COR-L47 (cell line): ENCODE results near the gene UPK1A.

Experiments used
- DNase-seq: peaks from one replicate; lab custom pipeline; 2025; lab: John Stamatoyannopoulos, UW

Gene UPK1A

GRCh38 chr19:35693422-35693821 is 27.1 kb downstream of the UPK1A start:
- no peak for DNase-seq

DNA sequence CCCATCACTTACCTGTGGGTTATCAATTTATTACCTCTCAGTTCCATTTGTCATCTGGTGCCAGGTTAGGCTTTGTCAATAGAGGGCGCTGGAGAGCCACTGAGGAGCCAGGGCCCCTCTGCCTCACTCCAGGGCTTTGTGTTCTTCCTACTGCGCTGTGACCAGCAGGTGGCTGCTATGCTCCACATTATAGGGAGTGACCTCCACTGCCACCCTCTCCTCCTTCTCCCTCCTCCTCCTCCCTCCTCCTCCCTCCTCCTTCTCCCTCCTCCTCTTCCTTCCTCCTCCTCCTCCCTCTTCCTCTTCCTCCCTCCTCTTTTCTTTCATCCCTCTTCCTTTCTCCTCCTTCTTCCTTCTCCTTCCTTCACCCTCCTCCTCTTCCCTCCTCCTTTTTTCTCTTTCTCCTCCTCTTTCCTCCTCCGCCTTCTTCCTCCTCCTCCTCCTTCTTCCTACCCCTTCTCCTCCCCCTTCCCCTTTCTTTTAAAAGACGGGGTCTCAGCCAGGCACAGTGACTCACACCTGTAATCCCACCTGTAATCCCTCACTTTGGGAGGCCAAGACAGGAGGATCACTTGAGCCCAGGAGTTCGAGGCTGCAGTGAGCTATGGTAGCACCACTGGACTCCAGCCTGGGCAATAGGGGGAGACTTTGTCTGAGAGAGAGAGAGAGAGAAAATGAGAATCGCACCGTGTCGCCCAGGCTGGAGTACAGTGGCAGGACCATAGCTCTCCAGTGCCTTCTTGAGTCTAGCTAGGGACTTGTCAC is 27.7 kb downstream of the UPK1A start:
- DNase-seq = peak; percentile 80

GRCh38 chr19:35695895-35696422 is 29.6 kb downstream of the UPK1A start:
- no peak for DNase-seq

- DNase-seq = no peak
Measured at GRCh38 chr19:35696835-35697234, 30.5 kb downstream of the UPK1A start.

GRCh38 chr19:35702223-35703012 is 36.1 kb downstream of the UPK1A start:
- peak; percentile 97 for DNase-seq

DNA sequence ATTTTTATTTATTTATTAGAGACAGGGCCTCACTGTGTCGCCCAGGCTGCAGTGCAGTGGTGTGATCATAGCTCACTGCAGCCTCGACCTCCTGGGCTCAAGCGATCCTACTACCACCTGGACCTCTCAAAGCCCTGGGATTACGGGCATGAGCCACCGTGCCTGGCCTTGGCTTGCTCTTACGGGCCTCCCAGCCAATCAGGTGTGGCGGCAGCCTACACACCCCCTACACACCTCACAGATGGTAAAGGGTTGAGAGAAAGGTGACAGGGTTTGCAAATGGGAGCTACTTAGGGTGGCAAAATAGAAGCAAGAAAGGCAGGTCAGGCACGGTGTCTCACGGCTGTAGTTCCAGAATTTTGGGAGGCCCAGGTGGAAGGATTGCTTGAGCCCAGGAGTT is 37.0 kb downstream of the UPK1A start:
- DNase-seq = no peak

GRCh38 chr19:35704218-35704617 is 37.9 kb downstream of the UPK1A start, which contains the start of gene ZBTB32:
ZBTB32 (plus strand) TSS chr19:35704558; CDS start chr19:35714627, 10,069 bp downstream.
- no peak for DNase-seq

DNA sequence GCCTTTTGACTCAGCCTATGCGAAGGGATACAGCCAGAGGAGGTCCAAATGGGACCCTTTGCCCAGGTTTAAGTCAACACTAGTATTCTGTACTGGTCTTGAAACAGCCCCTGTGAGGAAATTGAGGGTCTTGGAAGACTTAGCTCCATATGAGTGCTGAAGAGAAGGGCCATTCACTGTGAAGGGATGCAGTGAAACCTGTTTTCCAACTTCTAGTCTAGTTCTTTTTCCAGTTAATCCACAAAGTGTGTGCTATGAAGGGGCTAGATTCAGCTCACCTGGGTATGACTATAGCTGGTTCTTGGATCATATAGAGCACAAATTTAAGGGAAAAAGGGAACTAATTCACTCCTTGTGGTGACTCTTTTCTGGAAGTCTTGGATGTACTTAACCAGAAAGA is 42.1 kb downstream of the UPK1A start:
- no peak for DNase-seq

DNA sequence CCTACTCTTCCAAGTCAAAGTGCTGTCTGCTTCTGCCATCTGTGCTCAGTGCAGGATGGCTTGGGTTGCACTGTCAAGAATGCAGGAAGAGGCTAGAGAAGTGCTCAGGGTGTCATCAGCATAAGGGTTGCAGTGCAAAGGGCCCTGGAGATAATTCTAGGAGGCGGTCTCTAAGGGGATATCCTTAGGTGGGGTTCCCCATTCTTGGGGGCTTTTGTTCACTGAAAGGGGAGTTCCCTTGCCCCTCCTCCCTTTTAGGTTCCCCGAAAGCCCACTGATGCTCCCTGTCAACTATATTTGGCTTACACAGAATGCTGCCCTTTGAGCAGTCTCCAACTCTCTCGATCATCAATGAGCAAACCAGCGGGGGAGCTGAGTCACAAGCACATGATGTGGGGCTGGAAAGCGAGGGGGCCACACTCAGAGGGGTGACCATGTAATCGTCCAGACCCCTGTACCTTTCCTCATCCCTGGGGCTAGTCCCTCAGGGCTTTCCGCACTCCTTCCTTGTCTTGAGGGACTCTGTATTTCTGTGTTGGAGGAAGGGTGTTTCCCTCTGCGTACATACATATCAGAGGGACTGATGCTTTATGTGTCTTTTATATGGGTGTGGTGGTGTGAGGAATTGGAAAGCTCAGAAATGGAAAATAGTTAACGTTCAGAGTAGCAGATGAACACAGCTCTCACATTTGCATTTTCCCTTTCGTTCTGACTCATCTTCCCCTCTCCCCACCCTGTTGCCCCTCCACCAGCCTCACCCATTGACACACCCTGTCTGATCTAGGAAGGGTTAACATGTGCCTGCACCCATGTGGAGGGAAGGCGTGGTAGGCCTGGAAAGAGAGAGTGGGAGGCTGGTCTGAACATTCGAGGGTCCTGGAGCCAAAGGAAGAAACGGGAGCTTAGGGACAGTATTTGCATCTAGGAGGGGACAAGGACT is 44.7 kb downstream of the UPK1A start:
- DNase-seq = no peak

GRCh38 chr19:35712567-35713505 is 46.5 kb downstream of the UPK1A start:
- DNase-seq = no peak

GRCh38 chr19:35713506-35713850 is 47.2 kb downstream of the UPK1A start:
- no peak for DNase-seq

DNA sequence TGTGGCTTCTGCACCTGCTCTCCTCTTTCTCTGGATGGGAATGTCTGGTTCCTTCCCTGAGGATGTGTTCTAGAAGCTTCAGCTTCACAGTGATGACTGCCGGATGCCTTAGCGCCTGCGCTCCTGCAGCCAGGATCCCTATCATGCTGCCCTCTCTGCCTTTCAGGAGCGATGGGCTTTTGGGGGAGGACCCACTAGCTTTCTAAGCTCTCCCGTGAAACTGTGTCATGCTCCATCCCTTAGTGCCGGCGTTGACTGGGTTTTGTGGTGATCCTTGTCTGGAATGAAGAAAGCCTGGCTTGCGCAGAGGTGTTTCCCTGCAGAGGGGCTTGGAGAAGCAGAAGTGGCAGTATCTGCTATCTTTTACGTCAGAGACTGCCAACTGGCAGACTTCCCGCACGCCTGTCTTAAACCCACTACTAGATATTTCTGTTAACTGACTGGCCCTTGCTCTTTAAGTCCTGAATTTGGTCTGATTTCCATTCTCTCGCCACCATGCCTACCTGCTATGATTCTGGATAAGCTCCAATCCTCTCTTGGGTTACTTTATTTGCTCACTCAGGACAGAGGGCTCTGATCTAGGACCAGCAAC is 47.7 kb downstream of the UPK1A start:
- DNase-seq = no peak

DNA sequence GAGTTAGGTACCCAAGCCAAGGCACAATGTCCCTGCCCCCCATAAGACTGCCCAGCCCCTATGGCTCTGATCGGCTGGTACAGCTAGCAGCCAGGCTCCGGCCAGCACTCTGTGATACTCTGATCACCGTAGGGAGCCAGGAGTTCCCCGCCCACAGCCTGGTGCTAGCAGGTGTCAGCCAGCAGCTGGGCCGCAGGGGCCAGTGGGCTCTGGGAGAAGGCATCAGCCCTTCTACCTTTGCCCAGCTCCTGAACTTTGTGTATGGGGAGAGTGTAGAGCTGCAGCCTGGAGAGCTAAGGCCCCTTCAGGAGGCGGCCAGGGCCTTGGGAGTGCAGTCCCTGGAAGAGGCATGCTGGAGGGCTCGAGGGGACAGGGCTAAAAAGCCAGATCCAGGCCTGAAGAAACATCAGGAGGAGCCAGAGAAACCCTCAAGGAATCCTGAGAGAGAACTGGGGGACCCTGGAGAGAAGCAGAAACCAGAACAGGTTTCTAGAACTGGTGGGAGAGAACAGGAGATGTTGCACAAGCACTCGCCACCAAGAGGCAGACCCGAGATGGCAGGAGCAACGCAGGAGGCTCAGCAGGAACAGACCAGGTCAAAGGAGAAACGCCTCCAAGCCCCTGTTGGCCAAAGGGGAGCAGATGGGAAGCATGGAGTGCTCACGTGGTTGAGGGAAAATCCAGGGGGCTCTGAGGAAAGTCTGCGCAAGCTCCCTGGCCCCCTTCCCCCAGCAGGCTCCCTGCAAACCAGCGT is 48.5 kb downstream of the UPK1A start:
- no peak for DNase-seq

- DNase-seq = no peak
Measured at GRCh38 chr19:35715355-35715809, 49.1 kb downstream of the UPK1A start.

- DNase-seq = no peak
Measured at GRCh38 chr19:35715981-35716800, 49.9 kb downstream of the UPK1A start.

DNA sequence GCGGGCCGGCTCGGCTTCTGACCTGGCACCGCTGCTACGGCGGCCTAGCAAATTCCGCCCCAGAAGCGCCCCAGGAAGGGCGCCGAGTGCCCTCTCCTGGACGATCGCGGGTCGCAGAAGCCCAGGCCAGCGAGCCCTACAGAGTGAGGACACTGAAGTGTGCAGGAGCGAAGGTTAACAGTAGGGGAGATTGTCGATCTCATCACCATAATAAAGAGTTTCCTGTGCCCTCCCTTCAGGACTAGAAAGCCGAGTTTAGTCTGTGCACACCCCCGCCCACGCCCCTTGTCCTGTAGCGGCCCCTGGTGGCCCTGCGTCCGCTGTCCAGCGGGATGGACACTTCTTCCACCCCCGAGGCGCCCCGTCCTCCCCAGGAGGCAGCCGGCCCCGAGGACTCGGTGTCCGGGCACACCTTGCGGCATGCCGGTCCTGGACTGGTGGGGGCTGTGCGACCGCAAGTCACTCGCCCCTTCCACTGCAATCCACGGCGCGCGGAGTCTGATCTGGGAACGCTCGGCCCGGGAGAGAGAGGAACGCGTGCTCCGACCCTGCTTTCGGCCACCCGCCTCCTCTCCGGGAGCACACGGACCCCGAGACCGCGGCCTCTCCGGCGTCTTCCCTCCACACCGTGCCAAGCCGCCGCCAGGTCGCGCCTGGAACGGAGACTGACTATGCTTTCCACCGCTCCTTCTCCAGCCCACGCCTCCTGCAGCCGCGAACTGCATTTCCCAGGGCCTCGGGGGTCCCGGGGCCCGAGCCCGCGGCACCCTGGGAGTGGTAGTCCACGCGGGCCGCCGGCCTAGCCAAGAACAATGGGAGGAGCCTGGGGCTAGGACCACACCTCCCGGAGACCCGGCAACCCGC is 50.7 kb downstream of the UPK1A start:
- DNase-seq = peak; percentile 81

DNA sequence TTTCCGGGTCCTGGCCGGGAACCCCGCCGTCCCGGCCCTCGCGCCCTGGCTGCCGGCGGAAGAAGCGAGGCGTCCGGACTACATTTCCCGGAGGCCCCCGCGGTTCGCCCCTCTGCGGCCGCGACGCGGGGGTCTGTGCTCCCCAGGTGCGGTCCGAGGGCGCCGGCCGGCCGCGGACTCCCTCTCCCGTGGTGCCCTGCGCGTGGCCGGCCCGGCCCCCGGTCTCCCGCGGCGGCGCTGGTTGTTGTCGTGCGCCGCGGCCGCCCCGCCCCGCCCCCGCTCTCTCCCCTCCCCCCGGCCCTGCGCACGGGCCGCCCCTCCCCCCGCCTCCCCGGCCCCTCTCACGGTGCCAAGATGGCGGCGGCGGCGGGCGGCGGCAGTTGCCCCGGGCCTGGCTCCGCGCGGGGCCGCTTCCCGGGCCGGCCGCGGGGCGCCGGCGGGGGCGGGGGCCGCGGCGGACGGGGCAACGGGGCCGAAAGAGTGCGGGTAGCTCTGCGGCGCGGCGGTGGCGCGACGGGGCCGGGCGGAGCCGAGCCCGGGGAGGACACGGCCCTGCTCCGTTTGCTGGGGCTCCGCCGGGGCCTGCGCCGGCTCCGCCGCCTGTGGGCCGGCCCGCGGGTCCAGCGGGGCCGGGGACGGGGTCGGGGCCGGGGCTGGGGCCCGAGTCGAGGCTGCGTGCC is 51.5 kb downstream of the UPK1A start, which contains the start of gene KMT2B:
KMT2B (plus strand) TSS at position 339 of the 680 bp plus-strand sequence; CDS start at position 355, 16 bp downstream.
- peak; percentile 95 for DNase-seq
